Progenitor cell of endocrine pancreas (in vitro differentiated cells): ENCODE data around the gene GCSAML. TPM values are rescaled to one million over a fixed set of nuclear protein-coding genes. Genes with fewer than 3 reads are reported as not detected.

Source experiments
- DNase-seq: peaks from one replicate; pipeline ENCODE4 v3.0.0; 2021; ENCODE audit warnings: low spot score; ENCODE audit not compliant: unreplicated experiment
- H3K27ac Mint-ChIP-seq: 2 replicates; pipeline ENCODE4 v1.8.0; 2021; ENCODE audit warnings: mild to moderate bottlenecking, moderate library complexity, mixed read lengths
- H3K27me3 Mint-ChIP-seq: 2 replicates; pipeline ENCODE4 v1.8.0; 2021; ENCODE audit warnings: mixed read lengths
- H3K36me3 Mint-ChIP-seq: 2 replicates; pipeline ENCODE4 v1.8.0; 2022; ENCODE audit warnings: mixed read lengths; ENCODE audit not compliant: insufficient read depth
- H3K4me1 Mint-ChIP-seq: 2 replicates; pipeline ENCODE4 v1.8.0; 2021; ENCODE audit warnings: low read depth, mixed read lengths
- H3K4me3 Mint-ChIP-seq: 2 replicates; pipeline ENCODE4 v1.8.0; 2021; ENCODE audit warnings: low read depth, mild to moderate bottlenecking, moderate library complexity, mixed read lengths
- H3K9me3 Mint-ChIP-seq: 2 replicates; pipeline ENCODE4 v1.8.0; 2021; ENCODE audit warnings: low read depth, mixed read lengths
- CTCF ChIP-seq: fragments of 200-600 bp; sonication (generic); IDR thresholded peaks from one replicate; pipeline ENCODE4 v1.5.0; 2021; ENCODE audit warnings: antibody characterized with exemption, mild to moderate bottlenecking; ENCODE audit not compliant: unreplicated experiment
- total RNA-seq: library from RNA; stranded (reverse); gene quantifications from 2 replicates; pipeline ENCODE4 v1.2.1, GENCODE V29; 2021

The GCSAML gene
- total RNA-seq, 1 donor from 2014 or later: not detected

DNA sequence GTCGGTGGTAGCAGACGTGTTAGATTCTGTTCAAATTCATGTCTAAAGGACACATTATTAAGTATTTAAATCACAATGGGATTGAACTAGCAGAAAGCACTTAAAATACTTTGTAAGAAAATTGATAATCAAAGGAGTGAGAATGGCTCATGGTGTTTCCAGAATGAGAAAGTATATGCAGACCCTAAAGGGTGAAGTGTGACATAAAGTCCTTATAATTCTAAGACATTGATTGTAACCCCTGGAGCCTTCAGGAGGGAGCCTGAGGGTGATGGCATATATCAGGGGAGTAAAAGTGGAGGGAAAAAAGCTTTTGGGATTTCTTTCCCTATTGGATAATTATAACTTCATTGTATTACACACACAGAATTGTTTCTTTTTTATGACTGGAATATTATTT is 12.6 kb upstream of the GCSAML start, which contains the start of gene OR2C3:
Gene OR2C3 (minus strand): TSS at position 101 of the 400 bp plus-strand sequence. CDS start 3,929 bp downstream, outside the sequence.
- H3K4me3 Mint-ChIP-seq: no peak within 1 kb of the TSS
- H3K27ac Mint-ChIP-seq: no peak within 1 kb of the TSS
- no peak for DNase-seq
- no peak for TF ChIP-seq CTCF
- H3K9me3 Mint-ChIP-seq: no peaks in the 10 kb centered on the region
- no peaks in the 10 kb centered on the region for H3K27me3 Mint-ChIP-seq
- no peaks in the 10 kb centered on the region for H3K36me3 Mint-ChIP-seq
- H3K4me1 Mint-ChIP-seq: no peaks in the 10 kb centered on the region

GRCh38 chr1:247538561-247538960 is 10.4 kb upstream of the GCSAML start:
- no peaks in the 10 kb centered on the region for H3K4me1 Mint-ChIP-seq
- H3K4me3 Mint-ChIP-seq: no peak overlapping the region
- no peaks in the 10 kb centered on the region for H3K9me3 Mint-ChIP-seq
- DNase-seq: no peak
- no peak for TF ChIP-seq CTCF
- H3K27ac Mint-ChIP-seq: no peak overlapping the region
- H3K36me3 Mint-ChIP-seq: no peaks in the 10 kb centered on the region
- H3K27me3 Mint-ChIP-seq: no peaks in the 10 kb centered on the region

GRCh38 chr1:247539215-247539614 is 9.7 kb upstream of the GCSAML start:
- Mint-ChIP-seq H3K27me3 (no peaks in the 10 kb centered on the region), H3K4me1 (no peaks in the 10 kb centered on the region), H3K9me3 (no peaks in the 10 kb centered on the region)

GRCh38 chr1:247540581-247540980 is 8.4 kb upstream of the GCSAML start:
- no peak for TF ChIP-seq CTCF
- Mint-ChIP-seq H3K9me3 (no peaks in the 10 kb centered on the region), H3K4me1 (no peaks in the 10 kb centered on the region), H3K36me3 (no peaks in the 10 kb centered on the region), H3K27me3 (no peaks in the 10 kb centered on the region), H3K4me3 (no peak overlapping the region), H3K27ac (no peak overlapping the region)
- no peak for DNase-seq

More at GRCh38 chr1:247539215-247539614, 9.7 kb upstream of the GCSAML start:
- no peak overlapping the region for H3K27ac Mint-ChIP-seq
- no peak for TF ChIP-seq CTCF
- no peak overlapping the region for H3K4me3 Mint-ChIP-seq
- no peaks in the 10 kb centered on the region for H3K36me3 Mint-ChIP-seq
- no peak for DNase-seq

- Mint-ChIP-seq H3K36me3 (no peaks in the 10 kb centered on the region), H3K4me1 (no peaks in the 10 kb centered on the region), H3K9me3 (no peaks in the 10 kb centered on the region), H3K4me3 (no peak overlapping the region), H3K27ac (no peak overlapping the region), H3K27me3 (no peaks in the 10 kb centered on the region)
- no peak for TF ChIP-seq CTCF
- no peak for DNase-seq
Measured at GRCh38 chr1:247542811-247543210, 6.1 kb upstream of the GCSAML start.
